NCI-H69 (cell line): ENCODE measurements around the gene BACE1-AS.

Experiments used
- DNase-seq: peaks from one replicate; lab custom pipeline; 2025; lab: John Stamatoyannopoulos, UW

BACE1-AS gene

DNA sequence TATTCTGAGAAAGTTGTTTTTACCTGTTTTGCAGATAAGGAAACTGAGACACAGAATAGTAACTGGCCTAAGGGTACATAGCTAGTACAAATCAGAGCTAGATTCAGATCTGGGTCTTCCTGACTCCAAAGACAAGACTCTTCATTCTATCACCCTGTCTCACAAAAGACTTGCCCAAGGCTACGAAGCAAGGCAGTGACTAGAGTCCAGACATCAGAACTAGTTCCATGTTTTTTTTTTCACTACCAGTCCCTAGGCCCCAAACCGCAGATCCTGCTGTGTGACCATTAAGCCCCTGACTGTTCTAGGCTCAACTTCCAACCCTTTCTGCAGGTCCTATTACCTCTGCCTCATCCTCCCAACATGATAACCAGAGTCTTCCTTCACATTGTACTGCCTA, 1.5 kb downstream of the BACE1-AS start:
- DNase-seq, result no peak

DNA sequence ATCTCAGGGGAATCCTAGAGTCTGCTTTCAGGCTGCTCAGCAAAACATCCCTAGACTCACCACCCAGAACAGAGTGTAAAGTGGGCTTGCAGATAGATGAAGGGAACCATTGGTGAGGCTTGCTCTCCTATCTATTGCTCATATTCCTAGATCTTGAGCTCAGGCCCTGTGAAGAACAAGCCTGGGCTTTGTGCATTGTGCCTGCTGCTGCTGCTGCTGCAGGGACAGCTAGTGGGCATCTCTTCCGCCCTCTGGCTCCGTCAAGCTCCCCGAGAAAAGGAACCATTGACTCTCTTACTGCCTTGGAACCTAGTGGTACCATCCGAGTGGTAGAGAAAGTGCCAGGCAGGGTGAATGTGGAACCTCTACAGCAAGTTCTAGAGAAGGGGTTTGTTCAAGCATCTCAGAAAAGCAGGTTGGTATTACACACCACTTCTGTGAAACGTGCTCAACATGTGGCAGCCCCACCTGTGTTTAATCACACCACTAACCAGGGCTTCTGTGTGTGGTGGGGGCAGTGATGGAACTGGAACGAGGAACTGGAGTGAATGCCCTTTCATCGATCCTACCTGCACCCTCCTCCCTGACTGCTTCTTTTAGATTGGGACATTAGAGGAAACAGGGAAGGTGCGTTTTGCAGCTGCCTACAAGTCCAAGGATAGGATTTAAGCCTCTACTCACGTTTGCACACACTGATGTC, 4.4 kb downstream of the BACE1-AS start:
- no peak for DNase-seq

- no peak for DNase-seq
Observed at GRCh38 chr11:117296881-117297280, 5.7 kb downstream of the BACE1-AS start.

DNA sequence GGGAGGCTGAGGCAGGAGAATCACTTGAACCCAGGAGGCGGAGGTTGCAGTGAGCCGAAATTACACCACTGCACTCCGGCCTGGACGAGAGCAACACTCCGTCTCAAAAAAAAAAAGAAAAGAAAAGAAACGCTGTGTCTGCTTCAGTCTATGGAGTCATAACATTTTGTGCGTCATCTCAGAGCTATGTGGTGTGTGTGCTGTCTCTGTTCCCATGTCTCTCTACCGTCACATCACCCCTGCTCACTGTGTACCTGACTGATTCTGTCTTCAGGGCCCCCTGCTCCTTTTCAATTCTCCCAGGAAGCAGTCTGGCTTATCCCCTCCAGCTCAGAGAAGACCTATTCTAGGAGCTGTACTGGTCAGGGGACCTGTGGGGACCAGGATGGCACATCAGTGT, 7.0 kb downstream of the BACE1-AS start:
- DNase-seq, result no peak

DNA sequence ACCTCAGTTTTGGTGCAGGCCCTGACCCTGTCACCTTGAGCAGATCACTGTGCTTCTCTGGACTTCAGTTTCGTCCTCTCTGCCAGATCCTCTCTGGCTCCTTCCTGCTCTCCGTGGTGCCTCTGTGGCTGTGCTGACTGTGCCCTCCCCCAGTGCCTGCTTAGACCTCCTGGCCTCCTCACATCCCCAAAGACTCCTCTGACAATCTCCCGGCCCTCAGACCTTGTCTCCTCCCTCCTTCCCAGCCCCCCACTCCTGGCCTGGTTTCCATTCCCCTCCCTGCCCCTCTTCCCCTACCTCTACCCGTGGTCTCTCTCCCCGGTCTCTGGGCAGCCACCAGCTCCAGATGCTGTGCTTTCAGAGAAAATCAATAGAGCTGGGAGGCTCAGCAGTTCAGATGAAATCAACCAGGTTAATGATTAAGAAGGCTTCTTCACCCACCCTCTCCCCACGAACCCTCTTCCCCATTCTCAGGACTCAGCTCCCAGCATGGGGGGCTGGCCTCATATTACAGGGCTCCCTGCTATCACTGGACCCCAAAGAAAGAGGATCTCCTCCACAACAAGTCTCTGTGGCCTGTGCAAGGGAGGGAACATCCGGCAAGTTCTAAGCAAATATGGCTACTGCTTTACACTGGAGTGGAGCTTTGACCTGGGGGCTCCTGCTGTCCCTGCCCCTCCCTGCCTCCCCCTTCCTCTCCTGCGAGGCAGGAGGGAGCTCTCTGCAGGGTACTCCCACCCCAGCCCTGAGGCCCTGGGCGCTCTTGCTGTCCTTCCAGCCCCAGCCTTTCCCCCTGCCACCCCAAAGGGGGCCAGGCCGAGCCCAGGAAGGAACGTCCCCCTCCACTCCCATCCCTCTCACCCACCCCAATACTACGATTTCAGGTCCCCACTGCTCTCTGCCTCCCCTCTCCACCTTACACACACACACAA, 8.5 kb downstream of the BACE1-AS start:
- no peak for DNase-seq

GRCh38 chr11:117300283-117300663, 9.1 kb downstream of the BACE1-AS start:
- no peak for DNase-seq

DNA sequence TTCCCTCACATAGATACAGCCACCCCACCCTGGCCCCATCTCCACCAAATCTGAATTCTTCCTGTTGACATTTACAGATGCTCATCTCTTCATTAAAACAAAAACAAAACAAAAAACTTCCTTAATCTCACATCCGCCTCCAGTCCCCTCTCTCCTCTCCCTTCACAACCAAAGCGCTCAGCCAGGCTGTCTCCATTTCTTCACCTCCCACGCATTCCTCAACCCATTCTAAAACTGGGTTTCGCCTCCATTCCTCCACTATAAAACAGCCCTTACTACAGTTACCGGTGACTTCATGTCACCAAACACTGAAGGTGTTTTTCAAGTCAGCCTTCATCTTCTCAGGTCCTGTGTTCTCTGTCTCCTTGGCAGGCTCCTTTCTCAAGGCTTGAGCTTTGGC, 9.6 kb downstream of the BACE1-AS start:
- no peak for DNase-seq

- no peak for DNase-seq
Observed at GRCh38 chr11:117302228-117302627, 11.1 kb downstream of the BACE1-AS start.

DNA sequence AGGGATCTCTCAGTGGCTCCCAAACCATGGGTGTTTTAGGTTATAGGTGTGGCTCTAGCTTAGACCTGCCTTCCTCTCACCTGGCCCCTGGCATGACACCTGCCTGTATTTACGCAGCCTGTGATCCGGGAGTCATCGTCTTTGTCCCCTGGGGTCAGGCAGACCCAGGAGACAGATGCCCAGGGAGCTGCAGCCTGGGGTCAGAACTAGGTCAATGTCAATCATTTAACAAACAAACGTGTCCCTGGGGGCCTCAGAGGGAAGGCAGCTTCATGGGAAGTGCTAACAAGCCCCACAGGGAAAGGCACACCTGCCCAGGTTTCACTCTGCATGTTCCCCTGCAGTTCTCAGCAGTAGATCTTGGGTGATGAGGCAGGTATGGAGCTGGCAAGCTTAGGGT, 12.0 kb downstream of the BACE1-AS start:
- peak; percentile 92 for DNase-seq

- DNase-seq, result no peak
Observed at GRCh38 chr11:117303646-117304315, 12.6 kb downstream of the BACE1-AS start.

DNA sequence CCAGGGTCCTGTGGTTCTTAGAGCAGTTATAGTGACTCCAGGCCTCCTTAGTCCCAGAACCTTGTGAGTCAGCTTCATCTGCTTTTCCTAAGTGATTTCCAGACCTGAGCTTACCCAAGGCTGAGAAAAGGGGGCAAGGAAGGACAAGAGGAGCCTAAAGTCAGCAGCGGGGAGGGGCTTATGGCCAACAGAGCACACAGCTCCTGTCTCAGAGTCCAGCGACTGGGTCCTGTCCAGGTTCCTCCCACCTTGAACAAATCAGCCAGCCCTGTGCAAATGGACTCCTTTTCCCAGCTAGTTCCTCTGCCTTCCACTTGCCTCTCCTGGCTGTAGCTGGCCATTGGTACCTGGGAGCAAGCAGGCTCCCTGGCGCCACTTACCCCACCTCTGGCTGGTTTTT, 14.0 kb downstream of the BACE1-AS start:
- DNase-seq, result no peak

GRCh38 chr11:117309310-117309709, 18.2 kb downstream of the BACE1-AS start:
- no peak for DNase-seq

DNA sequence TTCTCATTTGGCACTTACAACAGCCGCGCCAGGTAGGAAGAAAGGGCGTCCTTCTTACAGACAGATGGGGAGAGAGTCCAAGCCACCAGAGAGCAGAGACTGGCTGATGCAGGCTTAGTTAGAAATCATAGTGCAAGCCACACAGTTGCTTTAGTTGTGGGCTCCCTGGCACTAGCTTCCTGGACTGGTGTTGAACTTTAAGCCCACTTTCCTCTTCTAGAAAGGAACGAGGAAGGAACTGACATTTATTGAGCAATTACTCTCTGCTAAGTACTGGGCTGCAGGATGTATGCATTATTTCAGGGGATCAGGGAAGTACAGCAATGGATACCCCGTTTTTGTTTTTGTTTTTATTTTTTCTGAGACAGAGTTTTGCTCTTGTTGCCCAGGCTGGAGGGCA, 21.9 kb downstream of the BACE1-AS start:
- no peak for DNase-seq

DNA sequence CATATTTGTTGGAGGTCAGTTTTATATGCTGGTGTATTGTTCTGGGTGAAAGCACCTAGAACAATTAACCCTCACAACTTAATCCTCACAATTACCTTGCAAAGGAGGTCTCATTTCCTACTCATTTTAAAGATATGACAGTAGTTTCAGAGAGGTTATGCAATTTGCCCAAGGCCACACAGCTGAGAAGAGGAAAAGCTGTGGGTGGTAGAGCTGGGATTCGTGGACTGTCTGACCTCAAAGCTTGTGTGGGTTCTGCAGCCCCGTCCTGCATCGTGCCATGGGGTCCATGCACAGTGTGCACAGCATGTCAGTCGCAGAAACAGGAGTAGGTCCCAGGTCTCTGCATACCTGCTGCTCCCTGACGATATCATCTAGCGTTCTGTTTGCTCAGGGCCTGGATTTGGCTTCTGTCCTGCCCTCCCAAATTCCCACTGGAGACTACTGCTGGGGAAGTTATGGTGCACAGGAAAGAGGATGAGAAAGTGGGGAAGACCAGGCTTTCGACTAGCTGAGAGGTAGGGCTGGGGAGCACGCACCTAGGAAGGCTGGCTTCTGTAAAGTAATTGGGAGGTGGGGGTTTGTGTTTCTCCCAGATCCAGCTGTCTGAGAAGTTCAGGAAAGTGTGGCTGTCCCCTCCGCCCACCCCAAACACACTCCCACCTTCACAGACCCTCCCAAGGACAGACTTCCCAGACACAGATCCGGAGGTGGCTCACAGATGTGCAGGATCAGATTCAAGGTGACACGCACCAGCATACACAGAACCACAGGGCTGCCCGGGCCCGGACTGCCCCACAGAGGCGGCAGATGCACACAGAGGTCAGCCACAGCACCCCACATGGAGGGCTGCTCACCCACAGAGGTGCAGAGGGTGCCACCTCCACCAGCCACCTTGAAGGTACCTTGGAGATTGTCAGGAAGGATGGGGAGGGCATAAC, 23.0 kb downstream of the BACE1-AS start:
- peak; percentile 21 for DNase-seq

DNA sequence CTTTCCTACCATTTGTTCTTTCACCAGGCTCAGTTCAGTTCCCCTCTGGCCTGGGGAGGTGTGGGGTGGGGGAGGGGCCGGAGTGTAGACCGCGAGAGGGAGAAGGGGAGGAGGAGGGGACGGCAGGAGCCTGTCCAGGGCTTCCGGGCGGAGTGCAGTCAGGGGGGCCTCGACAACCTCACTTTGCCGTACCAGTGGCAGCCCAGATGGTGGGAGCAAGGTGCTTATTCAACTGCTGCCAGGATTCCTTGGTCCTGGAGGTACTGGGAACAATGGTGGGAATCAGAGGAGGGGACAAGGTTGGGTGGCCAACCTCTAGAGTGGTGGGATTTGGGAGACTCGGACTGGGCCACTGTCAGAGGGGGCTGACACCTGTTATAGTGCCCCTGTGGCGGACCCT, 23.7 kb downstream of the BACE1-AS start:
- peak; percentile 26 for DNase-seq

GRCh38 chr11:117315285-117316196, 24.4 kb downstream of the BACE1-AS start:
- peak; percentile 60 for DNase-seq

GRCh38 chr11:117316197-117316961, 25.2 kb downstream of the BACE1-AS start, which contains the start of gene BACE1:
BACE1 (minus strand) TSS chr11:117316256; CDS start chr11:117315795, 461 bp downstream.
- peak; percentile 96 for DNase-seq

- DNase-seq, result no peak
Observed at GRCh38 chr11:117318738-117319137, 27.6 kb downstream of the BACE1-AS start.

DNA sequence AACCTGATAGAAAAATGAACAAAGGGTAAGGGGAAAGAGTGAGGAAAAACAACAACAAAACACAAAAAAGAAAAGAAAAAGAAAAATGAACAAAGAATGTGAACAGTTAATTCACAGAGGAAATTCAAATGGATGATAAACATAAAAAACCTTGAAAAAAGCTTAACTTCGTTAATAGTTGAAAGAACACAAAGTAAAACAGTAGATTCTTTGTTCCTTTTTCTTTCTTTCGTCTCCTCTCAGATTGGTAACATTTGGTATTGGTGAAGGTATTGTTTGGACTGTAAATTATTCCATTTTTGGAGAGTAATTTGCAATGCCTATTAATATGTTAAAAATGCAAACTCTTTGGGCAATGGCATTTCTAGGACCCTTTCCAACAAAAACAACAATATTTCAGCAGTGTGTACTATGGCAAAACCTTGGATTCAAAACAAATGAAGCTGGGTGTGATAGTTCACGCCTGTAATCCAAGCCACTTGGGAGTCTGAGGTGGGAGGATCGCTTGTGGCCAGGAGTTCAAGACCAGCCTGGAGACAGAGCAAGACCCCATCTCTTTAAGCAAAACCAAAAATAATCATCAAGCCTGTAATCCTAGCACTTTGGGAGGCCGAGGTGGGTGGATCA, 28.2 kb downstream of the BACE1-AS start:
- no peak for DNase-seq
